ENCODE measurements around the gene C1orf141.

GRCh38 chr1:67043366-67043765 lies 91.4 kb downstream of the C1orf141 start:
- TF ChIP-seq CTCF (IDR thresholded peaks at IDR 0.05) (no peak), EZH2 (IDR thresholded peaks at IDR 0.05; ENCODE audit: borderline replicate concordance, insufficient read depth, low read depth, low read length, poor library complexity, severe bottlenecking) (no peak)

All from B cell (primary cell).